GM23248 (cell line): ENCODE data around the gene SMARCB1.

ENCODE experiments used
- EZH2 ChIP-seq: fragments of 200-600 bp; sonication (generic); IDR thresholded peaks from 2 replicates; pipeline ENCODE4 v1.6.1; 2018; ENCODE audit warnings: antibody characterized with exemption, mild to moderate bottlenecking; ENCODE audit not compliant: insufficient read depth, poor library complexity, severe bottlenecking
- EZH2phosphoT487 ChIP-seq: fragments of 200-600 bp; sonication (generic); IDR thresholded peaks from 2 replicates; pipeline ENCODE4 v1.6.1; 2018; ENCODE audit warnings: antibody characterized with exemption, moderate library complexity, mild to moderate bottlenecking, low read depth; ENCODE audit not compliant: insufficient read depth

DNA sequence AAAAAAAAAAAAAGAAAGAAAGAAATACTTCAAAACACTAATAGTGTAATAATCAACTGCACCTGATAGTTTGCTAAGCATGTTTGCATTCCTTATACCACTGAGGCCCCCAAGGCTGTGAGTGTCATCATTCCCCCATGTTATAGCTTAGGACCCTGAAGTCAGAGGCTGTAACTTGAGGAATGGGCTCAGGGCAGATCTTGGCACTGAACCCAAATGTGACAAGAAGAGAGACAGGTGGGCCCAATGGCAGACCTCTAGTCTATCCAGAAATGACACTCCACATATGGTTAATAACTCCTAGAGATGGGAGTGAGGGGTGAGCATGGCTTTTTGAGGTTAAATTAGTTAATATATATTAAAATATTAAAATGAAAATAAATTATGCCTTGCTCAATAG is 49.1 kb upstream of the SMARCB1 start:
- no peak for TF ChIP-seq EZH2
- no peak for TF ChIP-seq EZH2phosphoT487
